Liver (tissue), 3 donors: ENCODE measurements around the gene PKHD1.

Source experiments
- CTCF ChIP-seq: fragments of 150-350 bp; IDR thresholded peaks from 2 replicates; pipeline ENCODE4 v1.5.1; 2017; ENCODE audit warnings: improper control_type of control experiment, low read depth, low read length; ENCODE audit not compliant: missing input control
- GABPA ChIP-seq, 2 donors: IDR thresholded peaks in 1 of 2; conservative IDR thresholded peaks in 1 of 2; 2 replicates each; pipeline ENCODE4 v1.6.1; 2016; ENCODE audit warnings: antibody characterized with exemption in 2 of 2, mild to moderate bottlenecking in 1 of 2, moderate library complexity in 1 of 2
- JUND ChIP-seq, 2 donors: IDR thresholded peaks; 2 replicates each; pipeline ENCODE4 v1.6.1; 2016; ENCODE audit warnings: antibody characterized with exemption in 2 of 2
- RAD21 ChIP-seq, 2 donors: IDR thresholded peaks; 2 replicates each; pipeline ENCODE4 v1.6.1; 2016; ENCODE audit warnings: antibody characterized with exemption in 2 of 2, mild to moderate bottlenecking in 2 of 2
- YY1 ChIP-seq: IDR thresholded peaks from 2 replicates; pipeline ENCODE4 v1.6.1; 2016; ENCODE audit warnings: antibody characterized with exemption, mild to moderate bottlenecking
- donor health status: healthy.
- donor health status: healthy.

- TF ChIP-seq JUND (IDR thresholded peaks at IDR 0.05) (no peak), CTCF (no peak), YY1 (no peak), GABPA (IDR thresholded peaks at IDR 0.05 in 1 of 2, conservative IDR thresholded peaks at IDR 0.05 in 1 of 2) (no peak), RAD21 (IDR thresholded peaks at IDR 0.05) (no peak)
Measured at GRCh38 chr6:52019881-52020280, 67.5 kb downstream of the PKHD1 start.
